Measurements from ENCODE around the gene SELENOP. TPM values are rescaled to one million over a fixed set of nuclear protein-coding genes. Genes with fewer than 3 reads are reported as not detected.

Gene SELENOP
- total and polyA plus RNA-seq, 7 donors = 34.3 to 155 (median 96.6) TPM

DNA sequence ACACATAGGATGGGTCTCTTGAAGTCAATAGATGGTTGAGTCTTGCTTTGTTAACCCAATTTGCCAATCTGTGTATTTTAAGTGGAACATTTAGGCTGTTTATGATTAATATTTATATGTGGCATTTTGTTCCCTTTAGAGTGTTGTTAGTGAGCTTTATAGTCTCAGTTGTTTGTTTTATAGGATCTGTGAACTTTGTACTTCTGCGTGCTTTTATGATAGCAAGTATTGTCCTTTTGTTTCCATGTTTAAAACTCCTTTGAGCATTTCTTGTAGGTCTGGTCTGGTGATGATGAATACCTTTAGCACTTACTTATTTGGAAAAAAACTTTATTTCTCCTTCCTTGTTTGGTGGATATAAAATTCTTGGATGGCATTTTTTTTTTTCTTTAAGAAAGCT is 23.8 kb downstream of the SELENOP start:
- no peak for ATAC-seq
- no peaks in the 10 kb centered on the region for H3K27me3 ChIP-seq (ENCODE audit: insufficient read depth in 3 of 3, low read length in 2 of 3)
- no peak overlapping the region for H3K4me3 ChIP-seq
- H3K36me3 ChIP-seq (ENCODE audit: insufficient read depth in 1 of 2, low read depth in 1 of 2) = no peaks in the 10 kb centered on the region
- TF ChIP-seq, protein P1, sequence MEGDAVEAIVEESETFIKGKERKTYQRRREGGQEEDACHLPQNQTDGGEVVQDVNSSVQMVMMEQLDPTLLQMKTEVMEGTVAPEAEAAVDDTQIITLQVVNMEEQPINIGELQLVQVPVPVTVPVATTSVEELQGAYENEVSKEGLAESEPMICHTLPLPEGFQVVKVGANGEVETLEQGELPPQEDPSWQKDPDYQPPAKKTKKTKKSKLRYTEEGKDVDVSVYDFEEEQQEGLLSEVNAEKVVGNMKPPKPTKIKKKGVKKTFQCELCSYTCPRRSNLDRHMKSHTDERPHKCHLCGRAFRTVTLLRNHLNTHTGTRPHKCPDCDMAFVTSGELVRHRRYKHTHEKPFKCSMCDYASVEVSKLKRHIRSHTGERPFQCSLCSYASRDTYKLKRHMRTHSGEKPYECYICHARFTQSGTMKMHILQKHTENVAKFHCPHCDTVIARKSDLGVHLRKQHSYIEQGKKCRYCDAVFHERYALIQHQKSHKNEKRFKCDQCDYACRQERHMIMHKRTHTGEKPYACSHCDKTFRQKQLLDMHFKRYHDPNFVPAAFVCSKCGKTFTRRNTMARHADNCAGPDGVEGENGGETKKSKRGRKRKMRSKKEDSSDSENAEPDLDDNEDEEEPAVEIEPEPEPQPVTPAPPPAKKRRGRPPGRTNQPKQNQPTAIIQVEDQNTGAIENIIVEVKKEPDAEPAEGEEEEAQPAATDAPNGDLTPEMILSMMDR (IDR thresholded peaks at IDR 0.05) = no peak
- peaks cover 22% of the 10 kb centered on the region for H3K9me3 ChIP-seq
- WGBS, 3 donors = 91 to 100% (median 100%) methylated on average over 1 of the region's 1 CpG
- H3K4me1 ChIP-seq = no peaks in the 10 kb centered on the region
- no peak overlapping the region for H3K27ac ChIP-seq
- intact Hi-C loops (cut with DNase I) = no loop called here
- DNase-seq = no peak

DNA sequence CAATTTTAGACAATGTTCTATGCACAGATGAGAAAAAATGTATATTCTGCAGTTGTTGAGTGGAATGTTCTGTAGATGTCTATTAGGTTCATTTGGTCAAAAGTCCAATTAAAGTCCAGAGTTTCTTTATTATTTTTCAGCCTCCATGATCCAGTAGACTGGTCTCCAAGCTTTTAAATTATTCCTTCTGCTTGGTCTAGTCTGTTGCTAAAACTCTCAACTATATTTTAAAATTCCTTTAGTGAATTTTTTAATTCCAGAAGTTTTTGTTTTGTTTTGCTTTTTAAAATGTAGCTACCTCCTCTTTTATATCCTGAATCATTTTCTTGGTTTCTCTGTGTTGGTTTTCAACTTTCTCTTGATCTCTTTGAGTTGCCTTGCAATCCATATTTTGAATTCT is 24.6 kb downstream of the SELENOP start:
- Histone ChIP-seq H3K9me3 (peaks cover 22% of the 10 kb centered on the region), H3K36me3 (ENCODE audit: insufficient read depth in 1 of 2, low read depth in 1 of 2) (no peaks in the 10 kb centered on the region), H3K4me1 (no peaks in the 10 kb centered on the region), H3K4me3 (no peak overlapping the region), H3K27me3 (ENCODE audit: insufficient read depth in 3 of 3, low read length in 2 of 3) (no peaks in the 10 kb centered on the region), H3K27ac (no peak overlapping the region)
- intact Hi-C loops (cut with DNase I) = no loop called here
- ATAC-seq = no peak
- DNase-seq = no peak
- TF ChIP-seq, protein P1 (IDR thresholded peaks at IDR 0.05) = no peak

- Histone ChIP-seq H3K9me3 (peaks cover 22% of the 10 kb centered on the region), H3K27ac (no peak overlapping the region), H3K36me3 (ENCODE audit: insufficient read depth in 1 of 2, low read depth in 1 of 2) (no peaks in the 10 kb centered on the region), H3K4me1 (no peaks in the 10 kb centered on the region), H3K4me3 (no peak overlapping the region), H3K27me3 (ENCODE audit: insufficient read depth in 3 of 3, low read length in 2 of 3) (no peaks in the 10 kb centered on the region)
- intact Hi-C loops (cut with DNase I) = no loop called here
- DNase-seq (no peak), ATAC-seq (no peak)
- 90 to 96% (median 93%) methylated on average over 4 of the region's 4 CpGs for WGBS, 3 donors
- TF ChIP-seq, protein P1 (IDR thresholded peaks at IDR 0.05) = no peak
These were observed 25.9 kb downstream of the SELENOP start for GRCh38 chr5:42785756-42786155.

DNA sequence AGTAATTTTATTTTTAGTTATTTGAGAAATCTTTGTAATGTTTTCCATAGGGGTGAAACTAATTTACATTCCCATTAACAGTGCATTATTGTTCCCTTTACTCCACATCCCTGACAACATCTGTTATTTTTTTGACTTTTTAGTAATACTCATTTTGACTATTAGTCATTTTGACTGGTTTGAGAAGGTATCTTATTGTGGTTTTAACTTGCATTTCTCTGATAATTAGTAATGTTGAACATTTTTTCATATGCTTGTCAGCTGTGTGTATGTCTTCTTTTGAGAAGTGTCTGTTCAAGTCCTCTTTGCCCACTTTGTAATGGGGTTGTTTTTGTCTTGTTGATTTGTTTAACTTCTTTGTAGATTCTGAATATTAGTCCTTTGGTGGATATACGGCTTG is 27.6 kb downstream of the SELENOP start:
- Histone ChIP-seq H3K27ac (no peak overlapping the region), H3K4me3 (no peak overlapping the region), H3K9me3 (peaks cover 22% of the 10 kb centered on the region), H3K36me3 (ENCODE audit: insufficient read depth in 1 of 2, low read depth in 1 of 2) (no peaks in the 10 kb centered on the region), H3K27me3 (ENCODE audit: insufficient read depth in 3 of 3, low read length in 2 of 3) (no peaks in the 10 kb centered on the region), H3K4me1 (no peaks in the 10 kb centered on the region)
- intact Hi-C loops (cut with DNase I) = no loop called here
- DNase-seq (no peak), ATAC-seq (no peak)
- TF ChIP-seq, protein P1 (IDR thresholded peaks at IDR 0.05) = no peak
- WGBS, 3 donors = 85 to 96% (median 94%) methylated on average over 1 of the region's 1 CpG

DNA sequence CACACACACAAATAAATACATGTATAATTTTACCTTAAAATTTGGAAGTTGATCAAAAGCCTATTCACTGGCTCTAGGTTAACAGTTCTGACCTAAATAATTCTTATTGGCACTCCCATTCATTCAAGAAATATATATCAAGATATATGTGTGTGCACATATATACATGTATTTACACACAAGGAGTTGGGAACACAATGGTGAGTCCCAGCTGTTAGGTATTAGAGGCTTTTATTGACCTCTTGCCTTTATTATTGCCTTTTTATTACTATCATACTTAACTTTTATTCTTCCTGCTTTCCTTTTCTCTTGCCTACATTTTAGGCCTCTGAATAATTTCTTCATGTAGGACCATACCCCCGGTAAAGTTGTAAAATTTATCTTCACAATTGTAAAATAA is 30.1 kb downstream of the SELENOP start:
- ATAC-seq = no peak
- intact Hi-C loops (cut with DNase I) = no loop called here
- 83 to 85% (median 84%) methylated on average over 1 of the region's 1 CpG for WGBS, 3 donors
- H3K9me3 ChIP-seq = peaks cover 11% of the 10 kb centered on the region
- TF ChIP-seq, protein P1 (IDR thresholded peaks at IDR 0.05) = no peak
- no peaks in the 10 kb centered on the region for H3K27me3 ChIP-seq (ENCODE audit: insufficient read depth in 3 of 3, low read length in 2 of 3)
- DNase-seq = no peak
- H3K36me3 ChIP-seq (ENCODE audit: insufficient read depth in 1 of 2, low read depth in 1 of 2) = no peaks in the 10 kb centered on the region
- no peak overlapping the region for H3K4me3 ChIP-seq
- no peak overlapping the region for H3K27ac ChIP-seq
- no peaks in the 10 kb centered on the region for H3K4me1 ChIP-seq
